IMR-90 (cell line): Measurements from ENCODE around the gene CYP2A13. TPM values are rescaled to one million over a fixed set of nuclear protein-coding genes. Genes with fewer than 3 reads are reported as not detected.

Experiments used
- ATAC-seq: fragments of 200-7000 bp; cut with Tn5 transposase; 2 replicates; pipeline ENCODE4 v1.9.1; 2020; ENCODE audit warnings: low read depth, mild to moderate bottlenecking, moderate library complexity
- BruUV-seq: library from RNA; stranded (reverse); fragments of 400-500 nt; replicated peaks from 2 replicates; lab custom pipeline; 2021; lab: Mats Ljungman, UMichigan
- CTCF ChIA-PET: fragments of 300-600 bp; formaldehyde crosslinking; extraction: SDS; loops from one replicate; lab custom pipeline; 2021; ENCODE audit warnings: antibody characterized with exemption; lab: Yijun Ruan, JAX
- POLR2A ChIA-PET: fragments of 300-600 bp; sonication (Branson Sonifier 250); formaldehyde crosslinking; loops from one replicate; lab custom pipeline; 2022; ENCODE audit warnings: antibody characterized with exemption; ENCODE audit not compliant: unreplicated experiment; lab: Charles Lee
- DNase-seq: peaks from one replicate; pipeline ENCODE4 v3.0.0; 2013
- H2AFZ ChIP-seq: replicated peaks from 2 replicates; pipeline ENCODE3; 2013; ENCODE audit warnings: low read length, mild to moderate bottlenecking; ENCODE audit not compliant: poor library complexity
- H2AK5ac ChIP-seq: 2 replicates; pipeline ENCODE4 v1.6.1; 2013; ENCODE audit warnings: low read depth, low read length, inconsistent platforms
- H2AK9ac ChIP-seq: replicated peaks from 2 replicates; pipeline ENCODE3; 2013; ENCODE audit warnings: mild to moderate bottlenecking, low read depth, low read length, moderate library complexity; ENCODE audit not compliant: poor library complexity
- H2BK120ac ChIP-seq: 2 replicates; pipeline ENCODE4 v1.6.1; 2013; ENCODE audit warnings: low read depth, low read length, inconsistent platforms
- H2BK15ac ChIP-seq: 3 replicates; pipeline ENCODE4 v1.6.1; 2013; ENCODE audit warnings: low read depth, low read length, inconsistent platforms
- H2BK20ac ChIP-seq: 2 replicates; pipeline ENCODE4 v1.6.1; 2013; ENCODE audit warnings: low read depth, mild to moderate bottlenecking, inconsistent platforms, low read length, moderate library complexity
- H2BK5ac ChIP-seq: 2 replicates; pipeline ENCODE4 v1.6.1; 2013; ENCODE audit warnings: mild to moderate bottlenecking, low read depth, low read length, inconsistent platforms; ENCODE audit not compliant: poor library complexity, severe bottlenecking
- H3K14ac ChIP-seq: replicated peaks from 2 replicates; pipeline ENCODE4 v1.6.1; 2013; ENCODE audit warnings: low read depth, low read length, inconsistent platforms
- H3K18ac ChIP-seq: 2 replicates; pipeline ENCODE4 v1.6.1; 2013; ENCODE audit warnings: low read depth, low read length, control low read depth
- H3K23ac ChIP-seq: 2 replicates; pipeline ENCODE4 v1.6.1; 2013; ENCODE audit warnings: low read depth, low read length, inconsistent platforms
- H3K27ac ChIP-seq: 2 replicates; pipeline ENCODE4 v1.5.1; 2013; ENCODE audit warnings: mild to moderate bottlenecking, control low read depth, low read length; ENCODE audit not compliant: insufficient read depth
- H3K27me3 ChIP-seq: 2 replicates; pipeline ENCODE4 v1.6.1; 2013; ENCODE audit warnings: low read length; ENCODE audit not compliant: control insufficient read depth, insufficient read depth
- H3K36me3 ChIP-seq: 2 replicates; pipeline ENCODE4 v1.6.1; 2013; ENCODE audit warnings: low read length, mixed read lengths; ENCODE audit not compliant: control insufficient read depth, insufficient read depth
- H3K4ac ChIP-seq: 2 replicates; pipeline ENCODE4 v1.6.1; 2013; ENCODE audit warnings: low read depth, low read length, inconsistent platforms
- H3K4me1 ChIP-seq: 2 replicates; pipeline ENCODE4 v1.6.1; 2013; ENCODE audit warnings: low read length, mixed read lengths; ENCODE audit not compliant: control insufficient read depth, insufficient read depth
- H3K4me2 ChIP-seq: 2 replicates; pipeline ENCODE4 v1.6.1; 2013; ENCODE audit warnings: low read depth, mild to moderate bottlenecking, control low read depth, low read length, moderate library complexity
- H3K4me3 ChIP-seq: 2 replicates; pipeline ENCODE4 v1.5.1; 2013; ENCODE audit warnings: low read depth, mild to moderate bottlenecking, control low read depth, low read length, moderate library complexity; ENCODE audit not compliant: insufficient read depth
- H3K56ac ChIP-seq: 2 replicates; pipeline ENCODE4 v1.6.1; 2013; ENCODE audit warnings: low read length, inconsistent platforms; ENCODE audit not compliant: insufficient read depth; ENCODE audit errors: extremely low read depth
- H3K79me1 ChIP-seq, 2 experiments: 2 replicates each; pipeline ENCODE4 v1.6.1; 2013; ENCODE audit warnings: low read length in 2 of 2, inconsistent platforms in 1 of 2, low read depth in 1 of 2
- H3K9ac ChIP-seq: 2 replicates; pipeline ENCODE4 v1.6.1; 2013; ENCODE audit warnings: low read depth, low read length, control low read depth
- H3K9me1 ChIP-seq: 2 replicates; pipeline ENCODE4 v1.6.1; 2013; ENCODE audit warnings: low read length, inconsistent platforms; ENCODE audit not compliant: insufficient read depth
- H3K9me3 ChIP-seq: 2 replicates; pipeline ENCODE4 v1.6.1; 2013; ENCODE audit warnings: low read length; ENCODE audit not compliant: control insufficient read depth, insufficient read depth
- H4K20me1 ChIP-seq: 2 replicates; pipeline ENCODE4 v1.6.1; 2013; ENCODE audit warnings: low read length, inconsistent platforms; ENCODE audit not compliant: insufficient read depth
- H4K5ac ChIP-seq: 2 replicates; pipeline ENCODE4 v1.6.1; 2013; ENCODE audit warnings: mild to moderate bottlenecking, low read depth, low read length, control low read depth
- H4K8ac ChIP-seq, 2 experiments: 2 replicates each; pipeline ENCODE4 v1.6.1; 2013; ENCODE audit warnings: low read depth in 2 of 2, low read length in 2 of 2, control low read depth in 1 of 2, inconsistent platforms in 1 of 2
- H4K91ac ChIP-seq: 2 replicates; pipeline ENCODE4 v1.6.1; 2013; ENCODE audit warnings: low read depth, low read length, inconsistent platforms; ENCODE audit not compliant: insufficient read depth
- BHLHE40 ChIP-seq: fragments of 150-350 bp; IDR thresholded peaks from 2 replicates; pipeline ENCODE4 v1.6.1; 2016; ENCODE audit warnings: mild to moderate bottlenecking, low read depth, low read length
- CEBPB ChIP-seq: IDR thresholded peaks from 2 replicates; pipeline ENCODE4 v1.6.1; 2012; ENCODE audit warnings: low read depth, low read length, improper control_type of control experiment
- CHD1 ChIP-seq: IDR thresholded peaks from 2 replicates; pipeline ENCODE4 v1.6.1; 2012; ENCODE audit warnings: low read depth, low read length, improper control_type of control experiment
- FOS ChIP-seq: fragments of 150-350 bp; IDR thresholded peaks from 2 replicates; pipeline ENCODE4 v1.6.1; 2016; ENCODE audit warnings: low read depth, low read length
- MAFK ChIP-seq: IDR thresholded peaks from 2 replicates; pipeline ENCODE4 v1.6.1; 2012; ENCODE audit warnings: low read depth, low read length, improper control_type of control experiment
- MAZ ChIP-seq: IDR thresholded peaks from 2 replicates; pipeline ENCODE4 v1.6.1; 2012; ENCODE audit warnings: low read depth, mild to moderate bottlenecking, low read length, improper control_type of control experiment, moderate library complexity, borderline replicate concordance
- MXI1 ChIP-seq: IDR thresholded peaks from 2 replicates; pipeline ENCODE4 v1.6.1; 2012; ENCODE audit warnings: low read depth, mild to moderate bottlenecking, low read length, moderate library complexity, borderline replicate concordance
- NFE2L2 ChIP-seq: fragments of 150-350 bp; IDR thresholded peaks from 2 replicates; pipeline ENCODE4 v1.6.1; 2016; ENCODE audit warnings: low read depth, mild to moderate bottlenecking, low read length
- POLR2A ChIP-seq: IDR thresholded peaks from 2 replicates; pipeline ENCODE4 v1.6.1; 2012; ENCODE audit warnings: mild to moderate bottlenecking, low read depth, low read length
- RAD21 ChIP-seq: IDR thresholded peaks from 2 replicates; pipeline ENCODE4 v1.6.1; 2012; ENCODE audit warnings: low read length, improper control_type of control experiment
- RCOR1 ChIP-seq: IDR thresholded peaks from 2 replicates; pipeline ENCODE4 v1.6.1; 2012; ENCODE audit warnings: mild to moderate bottlenecking, low read length, improper control_type of control experiment; ENCODE audit not compliant: insufficient replicate concordance
- RFX5 ChIP-seq: IDR thresholded peaks from 2 replicates; pipeline ENCODE4 v1.8.0; 2012; ENCODE audit warnings: low read depth, mild to moderate bottlenecking, low read length, moderate library complexity
- SMC3 ChIP-seq: fragments of 150-350 bp; IDR thresholded peaks from 2 replicates; pipeline ENCODE4 v1.6.1; 2016; ENCODE audit warnings: low read depth, mild to moderate bottlenecking, antibody characterized with exemption, low read length, moderate library complexity
- WGBS, 2 experiments: methylation state at CpG; one replicate each; pipeline versions ENCODE4 v1.1.5 to v1.1.7; 2013; ENCODE audit warnings: missing lambda C conversion rate in 2 of 2; ENCODE audit not compliant: insufficient read length in 1 of 2; ENCODE audit errors: extremely low coverage in 2 of 2; 5-methylcytosine and 5-hydroxymethylcytosine counted together
- dilution Hi-C: fragments of 300-500 bp; cut with HindIII; formaldehyde crosslinking; loops from one replicate; pipeline ENCODE4 v1.14.3; 2018; ENCODE audit warnings: low sequenced_read_pairs; ENCODE audit not compliant: unreplicated experiment
- in situ Hi-C: fragments of 300-500 bp; cut with MboI; formaldehyde crosslinking; loops from 3 replicates; pipeline ENCODE4 v1.14.3; 2019; ENCODE audit warnings: low sequenced_read_pairs, inconsistent platforms, mixed read lengths
- intact Hi-C: fragments of 100-400 bp; cut with micrococcal nuclease; formaldehyde crosslinking; loops from 2 replicates; pipeline ENCODE4 v1.10.0; 2022
- polyA plus RNA-seq, 3 experiments: library from polyadenylated mRNA; depleted of rRNA; stranded (reverse); fragments of >200 nt; gene quantifications; 2 replicates each; pipeline ENCODE4 v1.2.3, GENCODE V29; 2012; ENCODE audit warnings: low replicate concordance in 1 of 3
- total RNA-seq: library from RNA; depleted of rRNA; stranded (reverse); fragments of >200 nt; gene quantifications from 2 replicates; pipeline ENCODE4 v1.2.3, GENCODE V29; 2012
- TF ChIP-seq, protein P1 (sequence below): fragments of 150-350 bp; IDR thresholded peaks from 2 replicates; pipeline ENCODE4 v1.6.1; 2017; ENCODE audit warnings: mild to moderate bottlenecking, antibody characterized with exemption, low read length, low read depth
- TF ChIP-seq, protein P2 (sequence below): fragments of 150-350 bp; IDR thresholded peaks from 2 replicates; pipeline ENCODE4 v1.6.1; 2016; ENCODE audit warnings: low read depth, mild to moderate bottlenecking, low read length, moderate library complexity, borderline replicate concordance
- TF ChIP-seq, protein P3 (sequence below): conservative IDR thresholded peaks from 2 replicates; pipeline ENCODE4 v1.5.1; 2012; ENCODE audit warnings: mild to moderate bottlenecking, low read depth, low read length, improper control_type of control experiment

CYP2A13 gene
- total and polyA plus RNA-seq, 2 of the 4 experiments (the other 2 are of a cell fraction) = not detected

DNA sequence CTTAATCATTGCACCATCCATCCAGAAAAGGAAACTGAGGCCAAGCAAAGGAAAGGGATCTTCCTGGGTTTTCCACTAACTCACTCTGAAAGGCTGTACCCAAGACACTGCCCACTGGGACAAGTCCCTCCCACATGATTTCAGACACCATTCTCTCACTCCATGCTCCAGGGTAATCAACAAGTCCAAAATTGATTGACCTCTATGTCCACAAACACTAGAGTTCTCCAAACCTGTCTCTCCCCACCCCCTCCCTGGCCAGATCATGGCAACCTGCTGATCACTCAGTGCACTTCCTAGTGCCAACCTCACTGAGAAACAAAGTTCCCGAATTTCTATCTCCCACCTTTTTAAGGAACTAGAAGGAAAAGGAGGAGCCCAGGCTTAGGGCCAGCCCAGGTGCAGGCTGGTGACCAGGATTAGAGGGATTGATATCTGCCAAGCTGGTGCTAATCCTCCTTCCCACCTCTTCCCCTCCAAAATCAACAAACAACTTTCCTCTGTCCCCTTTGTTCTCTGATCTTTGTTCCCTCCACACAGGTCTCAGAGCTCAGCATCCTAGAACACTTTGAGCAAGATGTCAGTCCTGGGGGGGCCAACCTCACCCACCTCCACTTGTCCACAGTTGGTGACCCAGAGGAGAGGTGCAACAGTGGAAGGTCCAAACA lies 2.4 kb upstream of the CYP2A13 start:
- H3K18ac ChIP-seq = no peak overlapping the region
- H3K36me3 ChIP-seq = no peaks in the 10 kb centered on the region
- no peak overlapping the region for H3K27ac ChIP-seq
- CTCF ChIA-PET = no interaction called here
- POLR2A ChIA-PET = no interaction called here
- intact Hi-C loops = no loop called here
- H3K56ac ChIP-seq = no peak overlapping the region
- no TSS peak for BruUV-seq
- no peak overlapping the region for H2BK20ac ChIP-seq
- H2BK5ac ChIP-seq = no peak overlapping the region
- no peak overlapping the region for H4K91ac ChIP-seq
- H3K9ac ChIP-seq = no peak overlapping the region
- H4K5ac ChIP-seq = no peak overlapping the region
- no peak overlapping the region for H2BK120ac ChIP-seq
- no peak overlapping the region for H2AK5ac ChIP-seq
- H3K4me2 ChIP-seq = no peak overlapping the region
- H3K4me1 ChIP-seq = no peaks in the 10 kb centered on the region
- in situ Hi-C loops = no loop called here
- H3K4me3 ChIP-seq = no peak overlapping the region
- no peak for ATAC-seq
- no peaks in the 10 kb centered on the region for H3K9me3 ChIP-seq
- H2AK9ac ChIP-seq = no peak overlapping the region
- H4K20me1 ChIP-seq = no peaks in the 10 kb centered on the region
- TF ChIP-seq BHLHE40 (no peak), CEBPB (no peak), MAZ (no peak), RFX5 (no peak), FOS (no peak), POLR2A (no peak), CHD1 (no peak), RAD21 (no peak), MXI1 (no peak), RCOR1 (no peak), MAFK (no peak), SMC3 (no peak), NFE2L2 (no peak)
- TF ChIP-seq, protein P1, sequence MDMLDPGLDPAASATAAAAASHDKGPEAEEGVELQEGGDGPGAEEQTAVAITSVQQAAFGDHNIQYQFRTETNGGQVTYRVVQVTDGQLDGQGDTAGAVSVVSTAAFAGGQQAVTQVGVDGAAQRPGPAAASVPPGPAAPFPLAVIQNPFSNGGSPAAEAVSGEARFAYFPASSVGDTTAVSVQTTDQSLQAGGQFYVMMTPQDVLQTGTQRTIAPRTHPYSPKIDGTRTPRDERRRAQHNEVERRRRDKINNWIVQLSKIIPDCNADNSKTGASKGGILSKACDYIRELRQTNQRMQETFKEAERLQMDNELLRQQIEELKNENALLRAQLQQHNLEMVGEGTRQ = no peak
- TF ChIP-seq, protein P2, sequence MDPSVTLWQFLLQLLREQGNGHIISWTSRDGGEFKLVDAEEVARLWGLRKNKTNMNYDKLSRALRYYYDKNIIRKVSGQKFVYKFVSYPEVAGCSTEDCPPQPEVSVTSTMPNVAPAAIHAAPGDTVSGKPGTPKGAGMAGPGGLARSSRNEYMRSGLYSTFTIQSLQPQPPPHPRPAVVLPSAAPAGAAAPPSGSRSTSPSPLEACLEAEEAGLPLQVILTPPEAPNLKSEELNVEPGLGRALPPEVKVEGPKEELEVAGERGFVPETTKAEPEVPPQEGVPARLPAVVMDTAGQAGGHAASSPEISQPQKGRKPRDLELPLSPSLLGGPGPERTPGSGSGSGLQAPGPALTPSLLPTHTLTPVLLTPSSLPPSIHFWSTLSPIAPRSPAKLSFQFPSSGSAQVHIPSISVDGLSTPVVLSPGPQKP = no peak
- TF ChIP-seq, protein P3, sequence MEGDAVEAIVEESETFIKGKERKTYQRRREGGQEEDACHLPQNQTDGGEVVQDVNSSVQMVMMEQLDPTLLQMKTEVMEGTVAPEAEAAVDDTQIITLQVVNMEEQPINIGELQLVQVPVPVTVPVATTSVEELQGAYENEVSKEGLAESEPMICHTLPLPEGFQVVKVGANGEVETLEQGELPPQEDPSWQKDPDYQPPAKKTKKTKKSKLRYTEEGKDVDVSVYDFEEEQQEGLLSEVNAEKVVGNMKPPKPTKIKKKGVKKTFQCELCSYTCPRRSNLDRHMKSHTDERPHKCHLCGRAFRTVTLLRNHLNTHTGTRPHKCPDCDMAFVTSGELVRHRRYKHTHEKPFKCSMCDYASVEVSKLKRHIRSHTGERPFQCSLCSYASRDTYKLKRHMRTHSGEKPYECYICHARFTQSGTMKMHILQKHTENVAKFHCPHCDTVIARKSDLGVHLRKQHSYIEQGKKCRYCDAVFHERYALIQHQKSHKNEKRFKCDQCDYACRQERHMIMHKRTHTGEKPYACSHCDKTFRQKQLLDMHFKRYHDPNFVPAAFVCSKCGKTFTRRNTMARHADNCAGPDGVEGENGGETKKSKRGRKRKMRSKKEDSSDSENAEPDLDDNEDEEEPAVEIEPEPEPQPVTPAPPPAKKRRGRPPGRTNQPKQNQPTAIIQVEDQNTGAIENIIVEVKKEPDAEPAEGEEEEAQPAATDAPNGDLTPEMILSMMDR = no peak
- H3K4ac ChIP-seq = no peak overlapping the region
- peaks cover 2% of the 10 kb centered on the region for H3K27me3 ChIP-seq
- dilution Hi-C loops = no loop called here
- no peaks in the 10 kb centered on the region for H3K79me1 ChIP-seq
- no peak overlapping the region for H4K8ac ChIP-seq
- no peak overlapping the region for H3K23ac ChIP-seq
- H3K9me1 ChIP-seq = no peaks in the 10 kb centered on the region
- H2AFZ ChIP-seq = no peak overlapping the region
- no peak for DNase-seq
- no CpG with 5 or more reads among the region's 1 CpG for WGBS, 2 experiments
- no peak overlapping the region for H2BK15ac ChIP-seq
- no peak overlapping the region for H3K14ac ChIP-seq
